ENCODE data around the gene SF3B5. TPM values are rescaled to one million over a fixed set of nuclear protein-coding genes. Genes with fewer than 3 reads are reported as not detected.

Gene SF3B5
- total and polyA plus RNA-seq, 12 donors, result 109 to 323 (median 174) TPM

DNA sequence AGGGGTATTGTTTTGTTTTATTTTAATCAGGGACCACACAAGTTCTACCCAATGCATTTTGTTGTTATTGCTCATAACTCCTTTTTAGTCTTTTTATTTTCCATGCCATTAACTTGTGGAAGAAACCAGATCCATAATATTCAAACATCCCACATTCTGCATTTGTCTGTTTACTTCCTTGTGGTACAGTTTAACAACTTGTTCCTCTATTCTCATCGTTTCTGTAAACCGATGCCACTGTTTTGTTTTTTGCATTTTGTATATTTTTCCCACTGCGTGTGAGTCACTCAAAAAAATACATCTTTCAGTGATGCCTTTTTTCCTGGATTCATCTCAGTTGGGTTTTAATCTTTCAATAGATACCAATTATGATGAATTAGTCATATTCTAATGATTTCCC is 22.3 kb downstream of the SF3B5 start:
- TF ChIP-seq, protein P1, sequence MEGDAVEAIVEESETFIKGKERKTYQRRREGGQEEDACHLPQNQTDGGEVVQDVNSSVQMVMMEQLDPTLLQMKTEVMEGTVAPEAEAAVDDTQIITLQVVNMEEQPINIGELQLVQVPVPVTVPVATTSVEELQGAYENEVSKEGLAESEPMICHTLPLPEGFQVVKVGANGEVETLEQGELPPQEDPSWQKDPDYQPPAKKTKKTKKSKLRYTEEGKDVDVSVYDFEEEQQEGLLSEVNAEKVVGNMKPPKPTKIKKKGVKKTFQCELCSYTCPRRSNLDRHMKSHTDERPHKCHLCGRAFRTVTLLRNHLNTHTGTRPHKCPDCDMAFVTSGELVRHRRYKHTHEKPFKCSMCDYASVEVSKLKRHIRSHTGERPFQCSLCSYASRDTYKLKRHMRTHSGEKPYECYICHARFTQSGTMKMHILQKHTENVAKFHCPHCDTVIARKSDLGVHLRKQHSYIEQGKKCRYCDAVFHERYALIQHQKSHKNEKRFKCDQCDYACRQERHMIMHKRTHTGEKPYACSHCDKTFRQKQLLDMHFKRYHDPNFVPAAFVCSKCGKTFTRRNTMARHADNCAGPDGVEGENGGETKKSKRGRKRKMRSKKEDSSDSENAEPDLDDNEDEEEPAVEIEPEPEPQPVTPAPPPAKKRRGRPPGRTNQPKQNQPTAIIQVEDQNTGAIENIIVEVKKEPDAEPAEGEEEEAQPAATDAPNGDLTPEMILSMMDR (IDR thresholded peaks at IDR 0.05), result no peak
- no peak for TF ChIP-seq POLR2A (IDR thresholded peaks at IDR 0.05)
- H3K27me3 ChIP-seq, result no peaks in the 10 kb centered on the region
- no peak for DNase-seq
- H3K9me3 ChIP-seq (replicated peaks in 1 of 3), result no peaks in the 10 kb centered on the region
- H3K4me1 ChIP-seq (replicated peaks in 1 of 2), result no peaks in the 10 kb centered on the region
- no peak overlapping the region for H3K27ac ChIP-seq
- WGBS, 4 donors, result 82 to 87% (median 84%) methylated on average over 3 of the region's 3 CpGs
- H3K36me3 ChIP-seq (replicated peaks in 1 of 2), result no peaks in the 10 kb centered on the region
- intact Hi-C loops (cut with DNase I), result no loop called here
- no peak overlapping the region for H3K4me3 ChIP-seq

DNA sequence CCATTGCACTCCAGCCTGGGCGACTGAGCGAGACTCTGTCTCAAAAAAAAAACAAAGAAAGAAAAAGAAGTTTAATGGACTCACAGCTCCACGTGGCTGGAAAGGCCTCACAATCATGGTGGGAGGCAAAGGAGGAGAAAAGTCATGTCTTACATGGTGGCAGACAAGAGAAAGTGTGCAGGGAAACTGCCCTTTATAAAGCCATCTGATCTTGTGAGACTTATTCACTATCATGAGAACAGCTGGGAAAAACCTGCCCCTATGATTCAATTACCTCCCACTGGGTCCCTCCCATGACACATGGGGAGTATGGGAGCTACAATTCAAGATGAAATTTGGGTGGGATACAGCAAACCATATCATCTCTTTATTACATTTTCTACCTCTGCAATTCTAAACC is 25.9 kb downstream of the SF3B5 start:
- H3K36me3 ChIP-seq (replicated peaks in 1 of 2), result no peaks in the 10 kb centered on the region
- H3K9me3 ChIP-seq (replicated peaks in 1 of 3), result no peaks in the 10 kb centered on the region
- peaks cover 0 to 6% of the 10 kb centered on the region in 2 donors for H3K4me1 ChIP-seq (replicated peaks in 1 of 2)
- H3K27ac ChIP-seq, result no peak overlapping the region
- intact Hi-C loops (cut with DNase I), result no loop called here
- no peak for TF ChIP-seq POLR2A (IDR thresholded peaks at IDR 0.05)
- TF ChIP-seq, protein P1 (IDR thresholded peaks at IDR 0.05), result no peak
- peaks cover 3% of the 10 kb centered on the region for H3K27me3 ChIP-seq
- H3K4me3 ChIP-seq, result no peak overlapping the region
- DNase-seq, result no peak
- 74 to 84% (median 82%) methylated on average over 3 of the region's 3 CpGs for WGBS, 4 donors

DNA sequence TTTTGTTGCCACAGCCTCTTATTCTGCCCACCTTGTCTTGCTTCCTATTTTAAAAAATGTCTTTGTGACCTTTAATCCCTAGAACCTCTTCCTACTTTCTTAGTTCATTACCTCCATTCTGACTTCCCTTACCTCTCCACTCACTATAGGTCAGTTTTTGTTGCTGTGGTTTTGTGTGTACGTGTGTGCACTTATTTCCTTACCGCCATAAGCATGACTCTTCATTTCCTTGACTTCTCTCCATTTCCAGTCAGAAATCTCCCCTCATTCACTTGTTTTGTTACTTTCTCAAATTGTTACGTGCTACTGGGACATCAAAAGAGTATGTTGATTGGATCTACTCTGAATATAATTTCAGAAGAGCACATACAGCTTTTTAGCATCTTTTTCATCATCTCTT is 26.6 kb downstream of the SF3B5 start:
- H3K4me3 ChIP-seq, result no peak overlapping the region
- no peak for DNase-seq
- H3K27ac ChIP-seq, result no peak overlapping the region
- no peaks in the 10 kb centered on the region for H3K36me3 ChIP-seq (replicated peaks in 1 of 2)
- H3K4me1 ChIP-seq (replicated peaks in 1 of 2), result peaks cover 0 to 13% of the 10 kb centered on the region in 2 donors
- TF ChIP-seq, protein P1 (IDR thresholded peaks at IDR 0.05), result no peak
- no peak for TF ChIP-seq POLR2A (IDR thresholded peaks at IDR 0.05)
- 79 to 84% (median 83%) methylated on average over 3 of the region's 3 CpGs for WGBS, 4 donors
- intact Hi-C loops (cut with DNase I), result no loop called here
- H3K9me3 ChIP-seq (replicated peaks in 1 of 3), result no peaks in the 10 kb centered on the region
- H3K27me3 ChIP-seq, result peaks cover 3% of the 10 kb centered on the region

DNA sequence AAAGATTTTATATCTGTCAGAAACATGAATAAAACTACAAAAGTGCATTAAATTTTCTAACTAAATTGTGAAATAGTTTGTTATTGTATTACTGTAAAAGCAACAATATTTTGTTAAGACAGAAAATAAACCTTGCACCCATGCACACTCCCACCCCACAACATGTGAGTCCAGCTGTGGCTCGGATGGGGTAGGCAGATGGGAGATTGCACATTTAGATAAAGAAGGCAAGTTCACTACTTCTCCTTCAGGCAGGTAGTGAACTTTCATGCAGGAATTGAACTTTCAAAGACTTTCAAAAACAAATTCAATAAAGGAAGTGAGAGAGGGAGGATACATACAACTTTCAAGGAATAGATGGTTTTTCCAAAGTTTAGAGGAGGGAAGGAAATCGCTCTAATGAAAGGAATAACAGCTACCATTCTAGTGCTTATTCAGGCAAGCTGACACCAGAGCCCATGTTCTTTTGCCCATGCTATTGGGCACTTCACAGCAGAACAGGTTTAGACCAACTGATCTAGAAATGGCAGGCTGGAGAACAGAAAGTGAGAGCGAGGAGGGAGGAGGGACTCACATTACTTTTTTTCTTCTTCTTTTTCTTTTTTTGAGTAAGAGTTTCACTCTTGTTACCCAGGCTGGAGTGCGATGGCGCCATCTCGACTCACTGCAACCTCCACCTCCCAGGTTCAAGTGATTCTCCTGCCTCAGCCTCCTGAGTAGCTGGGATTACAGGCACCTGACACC is 28.5 kb downstream of the SF3B5 start:
- Histone ChIP-seq H3K27ac (no peak overlapping the region), H3K4me3 (no peak overlapping the region), H3K9me3 (replicated peaks in 1 of 3) (no peaks in the 10 kb centered on the region), H3K27me3 (peaks cover 3% of the 10 kb centered on the region), H3K36me3 (replicated peaks in 1 of 2) (no peaks in the 10 kb centered on the region), H3K4me1 (replicated peaks in 1 of 2) (peaks cover 4 to 23% of the 10 kb centered on the region in 2 donors)
- TF ChIP-seq, protein P1 (IDR thresholded peaks at IDR 0.05), result no peak
- TF ChIP-seq POLR2A (IDR thresholded peaks at IDR 0.05), result no peak
- no peak for DNase-seq
- WGBS, 4 donors, result 64 to 74% (median 71%) methylated on average over 6 of the region's 6 CpGs
- intact Hi-C loops (cut with DNase I), result no loop called here
